ENCODE results near the gene CFAP300. TPM values are rescaled to one million over a fixed set of nuclear protein-coding genes. Genes with fewer than 3 reads are reported as not detected.

CFAP300 gene
- total RNA-seq, 1 experiment from 2014 or later, result 1.7 TPM

- no peak overlapping the region for H3K14ac ChIP-seq (ENCODE audit: insufficient read depth, low read length)
- H3K9me3 ChIP-seq (ENCODE audit: control insufficient read depth, low read depth, low read length), result no peaks in the 10 kb centered on the region
- no peak overlapping the region for H3K4me3 Mint-ChIP-seq
- H3K27me3 Mint-ChIP-seq (ENCODE audit: low read depth), result no peaks in the 10 kb centered on the region
- peaks cover 0 to 3% of the 10 kb centered on the region in 2 experiments; a peak in 2 of 4 replicates for H3K4me1 Mint-ChIP-seq
- H3T11ph ChIP-seq (ENCODE audit: low read length), result no peak overlapping the region
- no peak overlapping the region for H3K4me2 ChIP-seq (ENCODE audit: insufficient read depth, insufficient read length, low read length)
- no peak overlapping the region for H4K8ac ChIP-seq (replicated peaks; ENCODE audit: insufficient read length, low read depth, low read length)
- H3K23me2 ChIP-seq (ENCODE audit: insufficient read length, low read depth, low read length, poor library complexity, severe bottlenecking), result no peaks in the 10 kb centered on the region
- H3K4ac ChIP-seq (ENCODE audit: low read depth, low read length), result no peak overlapping the region
- H2AK5ac ChIP-seq (ENCODE audit: insufficient read length, low read length), result no peak overlapping the region
- H3K79me1 ChIP-seq (ENCODE audit: insufficient read depth, low read depth, low read length, poor library complexity, severe bottlenecking), result no peaks in the 10 kb centered on the region
- no peak for DNase-seq
- H4K91ac ChIP-seq (ENCODE audit: insufficient read length, low read depth, low read length), result no peak overlapping the region
- no peak overlapping the region for H3K18ac ChIP-seq (ENCODE audit: insufficient read length, low read depth, low read length)
- no peak overlapping the region for H2AFZ ChIP-seq (ENCODE audit: low read length)
- no peak overlapping the region for H3K23ac ChIP-seq (ENCODE audit: insufficient read length, low read depth, low read length)
- no peak overlapping the region for H3K9ac ChIP-seq (ENCODE audit: extremely low read depth, insufficient read length, low read length)
- H4K20me1 ChIP-seq (ENCODE audit: control insufficient read depth, insufficient read depth, insufficient read length), result no peaks in the 10 kb centered on the region
- H2BK12ac ChIP-seq (ENCODE audit: insufficient read length, low read depth, low read length), result no peak overlapping the region
- H3K56ac ChIP-seq (ENCODE audit: insufficient read length, low read depth, low read length), result no peak overlapping the region
- H2BK15ac ChIP-seq (ENCODE audit: low read depth, low read length), result no peak overlapping the region
- H3K9me3 Mint-ChIP-seq, result no peaks in the 10 kb centered on the region
- H2BK5ac ChIP-seq (ENCODE audit: insufficient read length, low read length), result no peak overlapping the region
- H3K4me1 ChIP-seq (ENCODE audit: insufficient read depth, low read length), result no peaks in the 10 kb centered on the region
- H3K27ac ChIP-seq (ENCODE audit: insufficient read length, low read depth, low read length), result no peak overlapping the region
- no peak overlapping the region for H2BK120ac ChIP-seq (ENCODE audit: low read depth, low read length, poor library complexity, severe bottlenecking)
- no peaks in the 10 kb centered on the region for H3K36me3 Mint-ChIP-seq (ENCODE audit: insufficient read depth in 1 of 3, low read depth in 3 of 3)
- H3K27me3 ChIP-seq (ENCODE audit: insufficient read depth, low read length), result no peaks in the 10 kb centered on the region; the same call in 1 of the 2 replicates
- H4K5ac ChIP-seq (ENCODE audit: insufficient read length, low read depth, low read length), result no peak overlapping the region
- no peak overlapping the region for H2BK20ac ChIP-seq (ENCODE audit: low read depth, low read length, poor library complexity, severe bottlenecking)
- WGBS (ENCODE audit: extremely low coverage, insufficient read length, low lambda C conversion rate), result no CpG with 5 or more reads among the region's 2 CpGs
- H3K27ac Mint-ChIP-seq, result no peak overlapping the region
- no peaks in the 10 kb centered on the region for H3K79me2 ChIP-seq (ENCODE audit: insufficient read depth, low read length)
- TF ChIP-seq, protein P1, sequence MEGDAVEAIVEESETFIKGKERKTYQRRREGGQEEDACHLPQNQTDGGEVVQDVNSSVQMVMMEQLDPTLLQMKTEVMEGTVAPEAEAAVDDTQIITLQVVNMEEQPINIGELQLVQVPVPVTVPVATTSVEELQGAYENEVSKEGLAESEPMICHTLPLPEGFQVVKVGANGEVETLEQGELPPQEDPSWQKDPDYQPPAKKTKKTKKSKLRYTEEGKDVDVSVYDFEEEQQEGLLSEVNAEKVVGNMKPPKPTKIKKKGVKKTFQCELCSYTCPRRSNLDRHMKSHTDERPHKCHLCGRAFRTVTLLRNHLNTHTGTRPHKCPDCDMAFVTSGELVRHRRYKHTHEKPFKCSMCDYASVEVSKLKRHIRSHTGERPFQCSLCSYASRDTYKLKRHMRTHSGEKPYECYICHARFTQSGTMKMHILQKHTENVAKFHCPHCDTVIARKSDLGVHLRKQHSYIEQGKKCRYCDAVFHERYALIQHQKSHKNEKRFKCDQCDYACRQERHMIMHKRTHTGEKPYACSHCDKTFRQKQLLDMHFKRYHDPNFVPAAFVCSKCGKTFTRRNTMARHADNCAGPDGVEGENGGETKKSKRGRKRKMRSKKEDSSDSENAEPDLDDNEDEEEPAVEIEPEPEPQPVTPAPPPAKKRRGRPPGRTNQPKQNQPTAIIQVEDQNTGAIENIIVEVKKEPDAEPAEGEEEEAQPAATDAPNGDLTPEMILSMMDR (conservative IDR thresholded peaks at IDR 0.05), result no peak
These were observed 20.3 kb upstream of the CFAP300 start for GRCh38 chr11:102026959-102027358.
